HepG2 (cell line): Measurements from ENCODE around the gene MLH1. TPM values are rescaled to one million over a fixed set of nuclear protein-coding genes. Genes with fewer than 3 reads are reported as not detected.

ENCODE experiments used
- ATF7 ChIP-seq, 2 experiments: fragments of 450-650 bp in 1 of 2; sonication (generic) in 1 of 2; formaldehyde crosslinking in 1 of 2; IDR thresholded peaks; 2 replicates each; pipeline versions ENCODE4 v1.4.0 to v1.6.1; 2016 to 2020; ENCODE audit warnings: antibody characterized with exemption in 1 of 2, mild to moderate bottlenecking in 1 of 2, missing genetic modification reagents in 1 of 2
- DPF2 ChIP-seq: sonication (generic); formaldehyde crosslinking; IDR thresholded peaks from 2 replicates; pipeline ENCODE4 v1.4.0; 2020; ENCODE audit warnings: mild to moderate bottlenecking, low read depth, missing genetic modification reagents, borderline replicate concordance
- FOXA3 ChIP-seq: IDR thresholded peaks from 2 replicates; pipeline ENCODE4 v1.6.1; 2016; ENCODE audit warnings: missing genetic modification reagents, missing compliant biosample characterization
- GABPA ChIP-seq, 2 experiments: IDR thresholded peaks; 2 replicates each; pipeline ENCODE4 v1.6.1; 2011 to 2016; ENCODE audit warnings: low read depth in 2 of 2, low read length in 1 of 2, missing biosample characterization in 1 of 2, missing genetic modification characterization in 1 of 2
- HNRNPLL ChIP-seq: fragments of 200-400 bp; formaldehyde crosslinking; IDR thresholded peaks from 2 replicates; pipeline ENCODE4 v1.6.1; 2017; ENCODE audit warnings: mild to moderate bottlenecking, low read depth, low read length; ENCODE audit not compliant: poor library complexity, severe bottlenecking
- RARA ChIP-seq: IDR thresholded peaks from 2 replicates; pipeline ENCODE4 v1.6.1; 2016; ENCODE audit warnings: missing genetic modification reagents, missing compliant biosample characterization
- RXRB ChIP-seq: IDR thresholded peaks from 2 replicates; pipeline ENCODE4 v1.6.1; 2016; ENCODE audit warnings: borderline replicate concordance, missing genetic modification reagents, missing compliant biosample characterization
- SOX6 ChIP-seq, 2 experiments: fragments of 450-650 bp in 1 of 2; sonication (generic) in 1 of 2; formaldehyde crosslinking in 1 of 2; IDR thresholded peaks; 2 replicates each; pipeline versions ENCODE4 v1.4.0 to v1.6.1; 2017 to 2020; ENCODE audit warnings: antibody characterized with exemption in 1 of 2, mild to moderate bottlenecking in 1 of 2, missing genetic modification reagents in 1 of 2
- SP5 ChIP-seq: IDR thresholded peaks from 2 replicates; pipeline ENCODE4 v1.6.1; 2016; ENCODE audit warnings: low read depth, borderline replicate concordance
- ZNF550 ChIP-seq: sonication (generic); formaldehyde crosslinking; IDR thresholded peaks from 2 replicates; pipeline ENCODE4 v1.4.0; 2020; ENCODE audit warnings: mild to moderate bottlenecking, missing genetic modification reagents, borderline replicate concordance
- polyA plus RNA-seq, 8 experiments: library from polyadenylated mRNA; depleted of rRNA in 3 of 8; stranded (reverse) in 7 of 8; unstranded in 1 of 8; fragments of >200 nt; fragmentation: Illumina TruSeq in 4 of 8; extraction: Trizol in 4 of 8; gene quantifications; 2 replicates each; pipeline versions ENCODE4 v1.2.1 to v1.2.3, GENCODE V29; 2011 to 2016; ENCODE audit warnings: low read depth in 4 of 8, missing spikeins in 1 of 8, mixed read lengths in 1 of 8; ENCODE audit not compliant: insufficient read depth in 1 of 8
- total RNA-seq, 5 experiments: library from RNA; depleted of rRNA; stranded (reverse); fragments of >200 nt; fragmentation: Illumina TruSeq; extraction: Trizol; gene quantifications; 2 replicates each; pipeline ENCODE4 v1.2.3, GENCODE V29; 2016; ENCODE audit warnings: low read depth in 1 of 5
- TF ChIP-seq, protein P1 (sequence below): sonication (generic); formaldehyde crosslinking; conservative IDR thresholded peaks from 2 replicates; pipeline ENCODE4 v1.4.0; 2020; ENCODE audit warnings: missing genetic modification reagents
- TF ChIP-seq, protein P2 (sequence below): sonication (generic); formaldehyde crosslinking; IDR thresholded peaks from 2 replicates; pipeline ENCODE4 v1.5.1; 2020; ENCODE audit warnings: mild to moderate bottlenecking, missing genetic modification reagents, borderline replicate concordance

MLH1 gene
- total and polyA plus RNA-seq, 2 of the 13 experiments (the other 11 are each of a cell fraction or from before 2014, with no cell fraction given), result 29.5 to 70.8 TPM

DNA sequence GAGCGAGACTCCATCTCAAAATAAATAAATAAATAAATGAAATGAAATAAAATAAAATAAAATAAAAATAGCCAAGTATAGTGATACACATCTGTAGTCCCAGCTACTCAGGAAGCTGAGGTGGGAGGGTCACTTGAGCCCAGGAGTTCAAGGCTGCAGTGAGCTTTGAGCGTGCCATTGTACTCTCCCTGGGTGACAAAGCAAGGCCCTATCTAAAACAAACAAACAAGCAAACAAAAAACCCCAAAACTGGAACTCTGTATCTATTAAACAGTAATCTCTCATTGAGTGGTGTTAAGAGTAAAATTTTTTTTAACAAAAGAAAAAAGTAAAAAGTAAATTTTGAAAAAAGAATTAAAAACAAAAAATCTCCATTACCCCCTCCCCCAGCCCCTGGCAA, 21.2 kb upstream of the MLH1 start (continued):
- TF ChIP-seq FOXA3, result peak; percentile 26; the same call in 1 of the 2 replicates
- TF ChIP-seq, protein P1, sequence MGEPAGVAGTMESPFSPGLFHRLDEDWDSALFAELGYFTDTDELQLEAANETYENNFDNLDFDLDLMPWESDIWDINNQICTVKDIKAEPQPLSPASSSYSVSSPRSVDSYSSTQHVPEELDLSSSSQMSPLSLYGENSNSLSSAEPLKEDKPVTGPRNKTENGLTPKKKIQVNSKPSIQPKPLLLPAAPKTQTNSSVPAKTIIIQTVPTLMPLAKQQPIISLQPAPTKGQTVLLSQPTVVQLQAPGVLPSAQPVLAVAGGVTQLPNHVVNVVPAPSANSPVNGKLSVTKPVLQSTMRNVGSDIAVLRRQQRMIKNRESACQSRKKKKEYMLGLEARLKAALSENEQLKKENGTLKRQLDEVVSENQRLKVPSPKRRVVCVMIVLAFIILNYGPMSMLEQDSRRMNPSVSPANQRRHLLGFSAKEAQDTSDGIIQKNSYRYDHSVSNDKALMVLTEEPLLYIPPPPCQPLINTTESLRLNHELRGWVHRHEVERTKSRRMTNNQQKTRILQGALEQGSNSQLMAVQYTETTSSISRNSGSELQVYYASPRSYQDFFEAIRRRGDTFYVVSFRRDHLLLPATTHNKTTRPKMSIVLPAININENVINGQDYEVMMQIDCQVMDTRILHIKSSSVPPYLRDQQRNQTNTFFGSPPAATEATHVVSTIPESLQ (CRISPR knock-in tag), result no peak
- TF ChIP-seq, protein P2, sequence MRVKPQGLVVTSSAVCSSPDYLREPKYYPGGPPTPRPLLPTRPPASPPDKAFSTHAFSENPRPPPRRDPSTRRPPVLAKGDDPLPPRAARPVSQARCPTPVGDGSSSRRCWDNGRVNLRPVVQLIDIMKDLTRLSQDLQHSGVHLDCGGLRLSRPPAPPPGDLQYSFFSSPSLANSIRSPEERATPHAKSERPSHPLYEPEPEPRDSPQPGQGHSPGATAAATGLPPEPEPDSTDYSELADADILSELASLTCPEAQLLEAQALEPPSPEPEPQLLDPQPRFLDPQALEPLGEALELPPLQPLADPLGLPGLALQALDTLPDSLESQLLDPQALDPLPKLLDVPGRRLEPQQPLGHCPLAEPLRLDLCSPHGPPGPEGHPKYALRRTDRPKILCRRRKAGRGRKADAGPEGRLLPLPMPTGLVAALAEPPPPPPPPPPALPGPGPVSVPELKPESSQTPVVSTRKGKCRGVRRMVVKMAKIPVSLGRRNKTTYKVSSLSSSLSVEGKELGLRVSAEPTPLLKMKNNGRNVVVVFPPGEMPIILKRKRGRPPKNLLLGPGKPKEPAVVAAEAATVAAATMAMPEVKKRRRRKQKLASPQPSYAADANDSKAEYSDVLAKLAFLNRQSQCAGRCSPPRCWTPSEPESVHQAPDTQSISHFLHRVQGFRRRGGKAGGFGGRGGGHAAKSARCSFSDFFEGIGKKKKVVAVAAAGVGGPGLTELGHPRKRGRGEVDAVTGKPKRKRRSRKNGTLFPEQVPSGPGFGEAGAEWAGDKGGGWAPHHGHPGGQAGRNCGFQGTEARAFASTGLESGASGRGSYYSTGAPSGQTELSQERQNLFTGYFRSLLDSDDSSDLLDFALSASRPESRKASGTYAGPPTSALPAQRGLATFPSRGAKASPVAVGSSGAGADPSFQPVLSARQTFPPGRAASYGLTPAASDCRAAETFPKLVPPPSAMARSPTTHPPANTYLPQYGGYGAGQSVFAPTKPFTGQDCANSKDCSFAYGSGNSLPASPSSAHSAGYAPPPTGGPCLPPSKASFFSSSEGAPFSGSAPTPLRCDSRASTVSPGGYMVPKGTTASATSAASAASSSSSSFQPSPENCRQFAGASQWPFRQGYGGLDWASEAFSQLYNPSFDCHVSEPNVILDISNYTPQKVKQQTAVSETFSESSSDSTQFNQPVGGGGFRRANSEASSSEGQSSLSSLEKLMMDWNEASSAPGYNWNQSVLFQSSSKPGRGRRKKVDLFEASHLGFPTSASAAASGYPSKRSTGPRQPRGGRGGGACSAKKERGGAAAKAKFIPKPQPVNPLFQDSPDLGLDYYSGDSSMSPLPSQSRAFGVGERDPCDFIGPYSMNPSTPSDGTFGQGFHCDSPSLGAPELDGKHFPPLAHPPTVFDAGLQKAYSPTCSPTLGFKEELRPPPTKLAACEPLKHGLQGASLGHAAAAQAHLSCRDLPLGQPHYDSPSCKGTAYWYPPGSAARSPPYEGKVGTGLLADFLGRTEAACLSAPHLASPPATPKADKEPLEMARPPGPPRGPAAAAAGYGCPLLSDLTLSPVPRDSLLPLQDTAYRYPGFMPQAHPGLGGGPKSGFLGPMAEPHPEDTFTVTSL (CRISPR knock-in tag), result peak; percentile 17; the same call in 1 of the 2 replicates
- TF ChIP-seq ZNF550 (CRISPR knock-in tag), result no peak
- TF ChIP-seq RARA (CRISPR knock-in tag), result peak; percentile 55
- TF ChIP-seq SP5 (CRISPR knock-in tag), result peak; percentile 41; the same call in 1 of the 2 replicates
- TF ChIP-seq DPF2 (CRISPR knock-in tag), result no peak
- no peak for TF ChIP-seq GABPA (IDR thresholded peaks at IDR 0.05; ENCODE audit: low read depth, low read length)
- no peak for TF ChIP-seq GABPA (CRISPR knock-in tag; IDR thresholded peaks at IDR 0.05; ENCODE audit: low read depth)
- TF ChIP-seq HNRNPLL, result no peak
- 0 out of 2 replicates have a peak, but pooled peaks have one; percentile 23 for TF ChIP-seq RXRB (CRISPR knock-in tag)
- no peak for TF ChIP-seq SOX6 (IDR thresholded peaks at IDR 0.05)
- TF ChIP-seq SOX6 (CRISPR knock-in tag; IDR thresholded peaks at IDR 0.05), result peak; percentile 86
- TF ChIP-seq ATF7 (IDR thresholded peaks at IDR 0.05), result no peak
- TF ChIP-seq ATF7 (CRISPR knock-in tag; IDR thresholded peaks at IDR 0.05), result no peak
